Aorta (tissue), 5 donors: ENCODE measurements around the gene NEK9. TPM values are rescaled to one million over a fixed set of nuclear protein-coding genes. Genes with fewer than 3 reads are reported as not detected.
A peak's percentile ranks its signal among the peaks of the same experiment; 100 is the strongest.

Source experiments
- ATAC-seq: fragments of 200-7000 bp; cut with Tn5 transposase; one replicate; pipeline ENCODE4 v1.9.1; 2022; ENCODE audit warnings: moderate library complexity; ENCODE audit not compliant: low FRiP score
- DNase-seq, 2 donors: peaks; one replicate each; pipeline ENCODE4 v3.0.0-alpha.2; 2020
- H3K27ac ChIP-seq, 2 donors: one replicate each; pipeline ENCODE4 v1.5.1; 2013; ENCODE audit warnings: low read length in 2 of 2, mild to moderate bottlenecking in 2 of 2, moderate library complexity in 2 of 2, control low read depth in 1 of 2, inconsistent platforms in 1 of 2, low read depth in 1 of 2
- H3K27me3 ChIP-seq, 2 donors: one replicate each; pipeline ENCODE4 v1.6.1; 2013; ENCODE audit warnings: control low read depth in 1 of 2, low read length in 1 of 2, mild to moderate bottlenecking in 1 of 2, moderate library complexity in 1 of 2; ENCODE audit not compliant: insufficient read depth in 2 of 2, control insufficient read depth in 1 of 2
- H3K36me3 ChIP-seq, 2 donors: one replicate each; pipeline ENCODE4 v1.6.1; 2013; ENCODE audit warnings: control low read depth in 1 of 2, low read length in 1 of 2, mild to moderate bottlenecking in 1 of 2; ENCODE audit not compliant: insufficient read depth in 2 of 2, control insufficient read depth in 1 of 2
- H3K4me1 ChIP-seq, 2 donors: one replicate each; pipeline ENCODE4 v1.6.1; 2013; ENCODE audit warnings: low read length in 2 of 2, control low read depth in 1 of 2, mild to moderate bottlenecking in 1 of 2, moderate library complexity in 1 of 2; ENCODE audit not compliant: insufficient read depth in 2 of 2, control insufficient read depth in 1 of 2
- H3K4me3 ChIP-seq, 2 donors: one replicate each; pipeline ENCODE4 v1.5.1; 2013; ENCODE audit warnings: low read length in 2 of 2, control low read depth in 1 of 2, mild to moderate bottlenecking in 1 of 2
- H3K9me3 ChIP-seq: one replicate; pipeline ENCODE4 v1.6.1; 2013; ENCODE audit warnings: mild to moderate bottlenecking, low read length; ENCODE audit not compliant: control insufficient read depth
- WGBS, 2 donors: extraction: QIAGEN DNeasy Blood & Tissue Kit; methylation state at CpG; one replicate each; pipeline ENCODE4 v1.1.7; 2013; 5-methylcytosine and 5-hydroxymethylcytosine counted together
- intact Hi-C, 2 donors: fragments of 100-400 bp; cut with DNase I; formaldehyde crosslinking; loops; one replicate each; pipeline versions ENCODE4 v1.14.2 to v1.15.0; 2022
- long read RNA-seq, 2 donors: library from polyadenylated mRNA; unstranded; transcript quantifications; one replicate each; pipeline ENCODE4 v2.0.0, GENCODE V29; 2020 to 2021
- polyA plus RNA-seq, 2 donors: library from polyadenylated mRNA; stranded (reverse); fragments of 200-250 nt; gene quantifications; one replicate each; pipeline ENCODE4 v1.2.3, GENCODE V29; 2013
- total RNA-seq, 2 donors: library from RNA; stranded (reverse); fragmentation: NEBNext Ultra II Directional; extraction: Animal tissue kit (Norgen Biotek cat#: 25700); gene quantifications; one replicate each; pipeline ENCODE4 v1.2.1, GENCODE V29; 2021
- donor health status: healthy with polysubstance abuse.
- donor health status: Bipolar disorder and iron deficiency.
- donor health status: DM: no; HTN: no; CAD: no.
- donor health status: DM: no; HTN: no; CAD: no.
- donor health status: DM: yes; HTN: yes; CAD: no.

Gene NEK9
- total RNA-seq (100 to 1,000 TPM in 1 of 2 donors, 10 to 100 TPM in 1; 75.9 to 104 TPM), polyA plus RNA-seq (10 to 100 TPM; 19.5 to 47.7 TPM)
- long read RNA-seq, donor 1, transcript NEK9-205 (4 exons, 3,357 nt) = major isoform, 9 of 48 reads
- long read RNA-seq, donor 1, partial matches to known transcripts = 23 of 48 reads
- long read RNA-seq, donor 1, other reads (novel, unspliced or antisense) = 16 of 48 reads
- long read RNA-seq, donor 2, full-length matches to known transcripts = 5 of 27 reads
- long read RNA-seq, donor 2, partial matches to known transcripts = 5 of 27 reads
- long read RNA-seq, donor 2, other reads (novel, unspliced or antisense) = 17 of 27 reads

DNA sequence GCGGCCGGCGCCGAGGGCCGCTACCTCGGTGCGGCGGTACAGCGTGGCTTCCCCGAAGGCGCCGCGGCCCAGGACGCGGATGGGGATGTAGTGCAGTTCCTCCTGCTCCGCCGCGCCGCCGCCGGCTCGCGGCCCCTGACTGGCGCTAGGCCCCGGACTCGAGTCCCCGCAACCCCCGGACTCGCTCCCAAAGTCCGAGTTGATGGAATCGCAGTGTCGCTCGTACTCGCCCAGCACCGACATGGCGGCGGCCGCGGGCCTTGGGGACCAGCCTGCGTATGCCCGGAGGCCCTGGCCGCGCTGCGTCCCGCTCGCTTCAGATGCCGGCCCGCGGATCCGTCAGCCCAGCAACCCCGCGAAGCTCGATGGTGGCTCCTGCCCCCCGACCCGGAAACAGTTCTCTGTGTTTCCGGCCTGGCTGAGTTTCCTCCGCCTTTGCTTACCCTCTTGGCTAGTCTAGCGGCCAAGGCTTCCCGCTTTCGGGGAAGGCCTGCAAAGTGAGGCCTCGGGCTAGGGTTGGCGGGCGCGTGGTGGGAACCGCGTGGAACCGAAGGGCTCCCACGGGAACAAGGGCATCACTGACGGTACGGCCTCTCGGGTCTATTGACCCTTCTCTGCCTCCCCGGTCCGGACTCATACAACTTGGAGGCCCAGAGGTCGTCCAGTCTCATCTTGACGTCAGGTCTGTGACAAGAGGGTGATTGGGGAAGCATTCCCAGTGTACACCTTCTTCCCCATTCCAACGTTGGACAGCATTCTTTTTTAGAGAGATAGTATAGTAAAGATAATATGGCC, at the start of gene NEK9:
Gene NEK9 (minus strand): TSS at position 370 of the 795 bp plus-strand sequence. CDS start 127 bp downstream, at position 243.
- Histone ChIP-seq H3K4me1 (peaks cover 2 to 4% of the 10 kb centered on the region in 2 donors), H3K27ac (peak within 1 kb of the TSS; percentile 43 to 89), H3K9me3 (no peaks in the 10 kb centered on the region), H3K36me3 (no peaks in the 10 kb centered on the region), H3K4me3 (peak within 1 kb of the TSS; percentile 82 to 89), H3K27me3 (no peaks in the 10 kb centered on the region)
- intact Hi-C loops = loop anchor here in 1 of 2 donors (10.0 kb wide), 1 partner anchor 338 kb away; no protein-coding TSS in a partner anchor
- DNase-seq (peak; percentile 94 to 96), ATAC-seq (peak; percentile 95)
- WGBS, 2 donors = 0% methylated on average over 56 to 76 of the region's 76 CpGs

DNA sequence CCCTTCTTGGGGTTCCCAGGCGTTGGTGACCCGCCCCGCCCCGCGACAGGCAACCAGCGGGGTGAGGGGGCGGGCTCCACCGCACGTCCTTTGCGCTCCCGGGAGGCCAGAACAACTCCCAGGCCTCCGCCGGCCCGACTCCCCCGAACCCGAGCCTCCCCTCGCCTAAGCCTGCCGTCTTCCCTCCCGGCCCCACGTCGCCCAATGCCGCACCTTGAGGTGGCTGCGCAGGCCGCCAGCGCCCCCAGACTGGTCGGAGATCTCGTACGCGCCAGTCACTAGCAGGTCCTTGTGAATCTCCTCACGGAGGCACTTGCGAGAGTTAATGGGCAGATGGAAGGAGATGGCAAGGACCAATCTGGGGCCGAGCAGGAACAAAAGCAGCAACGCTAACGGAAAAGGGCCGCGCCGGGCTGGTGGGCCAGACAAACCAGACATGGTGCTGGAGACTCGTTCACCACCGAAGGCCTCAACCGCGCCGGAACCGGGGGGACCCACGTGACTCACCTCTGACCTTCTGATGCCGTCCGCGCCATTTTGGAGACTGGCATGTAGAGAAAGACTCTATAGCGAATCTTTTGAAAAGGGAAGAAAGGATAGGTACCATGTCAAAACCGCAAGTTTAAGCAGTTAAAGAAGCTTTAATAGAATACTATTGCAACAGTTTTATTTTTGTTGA, 49.4 kb upstream of the NEK9 start, which contains the start of gene TMED10:
Gene TMED10 (minus strand): TSS at position 471 of the 679 bp plus-strand sequence. CDS start 33 bp downstream, at position 438.
- H3K27ac ChIP-seq = peak within 1 kb of the TSS; percentile 5 to 92
- H3K4me3 ChIP-seq = peak within 1 kb of the TSS; percentile 57 to 60
- H3K4me1 ChIP-seq = peaks cover 2 to 6% of the 10 kb centered on the region in 2 donors
- 0 to 1% methylated on average over 49 of the region's 49 CpGs for WGBS, 2 donors
- DNase-seq (peak; percentile 94 to 96), ATAC-seq (peak; percentile 97)
- intact Hi-C loops = loop anchor here in 1 of 2 donors (1.0 kb wide), 2 partner anchors 101 to 118 kb away; no protein-coding TSS in a partner anchor
- H3K27me3 ChIP-seq = no peaks in the 10 kb centered on the region
- no peaks in the 10 kb centered on the region for H3K36me3 ChIP-seq
- no peaks in the 10 kb centered on the region for H3K9me3 ChIP-seq

DNA sequence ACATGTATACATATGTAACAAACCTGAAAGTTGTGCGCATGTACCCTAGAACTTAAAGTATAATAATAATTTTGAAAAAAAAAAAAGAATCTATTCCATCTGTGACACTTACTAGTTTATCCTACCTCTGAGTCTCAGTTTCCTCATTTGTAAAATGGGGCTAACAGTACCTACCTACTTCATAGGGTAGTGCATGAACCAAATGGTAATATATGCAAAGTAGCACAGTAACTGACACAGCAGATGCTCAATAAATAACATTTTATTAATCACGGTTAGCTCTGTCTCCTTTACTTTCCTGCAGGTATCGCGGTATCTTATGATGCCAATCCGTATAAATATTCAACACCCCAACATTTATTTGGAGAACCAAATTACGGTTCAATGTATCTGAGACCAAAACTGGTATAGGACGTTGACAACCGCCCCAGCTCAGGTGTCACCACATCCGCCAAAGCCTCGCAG, 48.9 kb upstream of the NEK9 start:
- peaks cover 2 to 6% of the 10 kb centered on the region in 2 donors for H3K4me1 ChIP-seq
- intact Hi-C loops = loop anchor here in 1 of 2 donors (1.0 kb wide), 2 partner anchors 102 to 119 kb away; no protein-coding TSS in a partner anchor
- ATAC-seq (no peak), DNase-seq (no peak)
- H3K9me3 ChIP-seq = no peaks in the 10 kb centered on the region
- H3K4me3 ChIP-seq = peak overlapping the region; percentile 57 to 60
- peak overlapping the region; percentile 5 to 92 for H3K27ac ChIP-seq
- WGBS, 2 donors = 6 to 7% methylated on average over 10 of the region's 10 CpGs
- no peaks in the 10 kb centered on the region for H3K27me3 ChIP-seq
- H3K36me3 ChIP-seq = no peaks in the 10 kb centered on the region

DNA sequence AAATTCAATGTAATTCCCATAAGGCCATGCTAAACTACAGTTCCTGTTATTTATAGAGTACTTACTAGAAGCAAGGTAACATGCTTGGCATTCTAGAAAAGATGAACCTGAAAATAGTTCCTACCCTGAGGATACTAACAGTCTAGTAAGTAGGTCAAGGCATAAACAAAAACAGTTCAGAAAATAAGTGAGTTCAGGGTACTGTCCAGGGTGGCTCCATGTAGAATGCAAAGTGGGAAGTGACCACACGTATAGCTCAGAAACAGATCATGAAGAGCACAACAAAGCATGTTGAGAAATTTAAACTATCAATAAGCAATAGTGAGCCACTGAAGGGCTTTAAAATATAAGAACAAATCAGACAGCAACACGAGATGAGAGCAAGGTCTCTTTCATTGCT, 47.2 kb upstream of the NEK9 start:
- Histone ChIP-seq H3K4me1 (peaks cover 2 to 6% of the 10 kb centered on the region in 2 donors), H3K4me3 (no peak overlapping the region), H3K27ac (no peak overlapping the region), H3K9me3 (no peaks in the 10 kb centered on the region), H3K36me3 (no peaks in the 10 kb centered on the region), H3K27me3 (no peaks in the 10 kb centered on the region)
- intact Hi-C loops = loop anchor here (5.0 kb wide), 1 partner anchor 37 kb away; no protein-coding TSS in a partner anchor
- ATAC-seq = no peak
- 52 to 61% methylated on average over 2 of the region's 2 CpGs for WGBS, 2 donors
- no peak for DNase-seq

DNA sequence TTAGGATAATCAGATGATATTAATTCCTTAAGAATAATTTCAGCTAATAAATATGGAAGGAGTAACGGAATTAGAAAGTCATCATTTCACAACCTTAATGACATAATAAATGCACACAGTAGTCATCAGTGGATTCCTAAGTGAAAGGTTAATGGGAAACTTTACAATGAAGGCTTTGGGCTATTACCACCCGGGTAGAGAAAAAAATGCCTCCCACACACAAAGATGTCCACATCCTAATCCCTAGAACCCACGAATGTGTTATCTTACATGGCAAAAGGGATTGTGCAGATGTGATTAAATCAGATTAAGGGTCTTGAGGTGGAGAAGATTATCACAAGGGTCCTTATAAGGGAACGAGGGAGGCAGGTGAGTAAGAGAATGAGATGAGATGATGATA, 43.9 kb upstream of the NEK9 start:
- intact Hi-C loops = loop anchor here (5.0 kb wide), 1 partner anchor 33 kb away; no protein-coding TSS in a partner anchor
- Histone ChIP-seq H3K27ac (no peak overlapping the region), H3K27me3 (no peaks in the 10 kb centered on the region), H3K4me1 (peaks cover 2 to 6% of the 10 kb centered on the region in 2 donors), H3K4me3 (no peak overlapping the region), H3K9me3 (no peaks in the 10 kb centered on the region), H3K36me3 (no peaks in the 10 kb centered on the region)
- ATAC-seq (no peak), DNase-seq (no peak)
- 73 to 82% methylated on average over 4 of the region's 4 CpGs for WGBS, 2 donors

DNA sequence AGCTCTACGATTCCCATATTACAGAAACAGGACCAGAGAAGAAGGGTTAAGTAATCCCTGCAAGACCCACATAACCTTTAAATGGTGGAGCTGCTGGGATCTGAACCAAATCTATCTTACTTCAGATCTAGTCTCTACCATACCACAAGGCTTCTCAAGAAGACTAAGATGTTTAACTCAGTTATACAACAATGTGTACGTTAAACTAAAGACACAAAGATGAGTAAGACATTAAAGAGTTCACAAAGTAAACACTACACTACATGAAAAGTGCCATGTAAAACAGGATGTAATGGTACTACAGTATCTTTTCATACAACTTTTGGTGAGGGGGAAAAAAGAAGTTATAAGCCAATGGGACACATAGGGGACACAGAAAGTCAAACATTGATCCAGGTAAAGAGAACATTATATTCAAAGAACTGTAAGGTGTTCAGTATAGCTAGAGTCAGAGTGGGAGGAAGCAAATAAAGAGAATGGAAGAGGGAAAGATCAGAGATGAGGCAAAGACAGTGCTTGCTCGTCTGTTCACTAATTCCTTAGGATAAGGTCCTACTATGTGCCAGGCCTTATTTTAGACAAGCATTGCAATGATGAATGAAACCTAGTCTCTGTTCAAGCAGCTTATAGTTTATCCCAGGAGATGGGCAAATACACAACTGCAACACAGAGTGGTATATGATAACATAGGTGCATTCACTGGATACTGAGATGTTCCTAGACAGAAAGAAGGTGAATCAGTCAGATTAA, 41.9 kb upstream of the NEK9 start:
- Histone ChIP-seq H3K4me3 (no peak overlapping the region), H3K36me3 (no peaks in the 10 kb centered on the region), H3K27me3 (no peaks in the 10 kb centered on the region), H3K4me1 (peaks cover 0 to 2% of the 10 kb centered on the region in 2 donors), H3K9me3 (no peaks in the 10 kb centered on the region), H3K27ac (peak overlapping the region in 1 of 2 donors; percentile 19)
- ATAC-seq = no peak
- no peak for DNase-seq
- WGBS, 2 donors = 77 to 85% methylated on average over 3 of the region's 3 CpGs
- intact Hi-C loops = no loop called here

DNA sequence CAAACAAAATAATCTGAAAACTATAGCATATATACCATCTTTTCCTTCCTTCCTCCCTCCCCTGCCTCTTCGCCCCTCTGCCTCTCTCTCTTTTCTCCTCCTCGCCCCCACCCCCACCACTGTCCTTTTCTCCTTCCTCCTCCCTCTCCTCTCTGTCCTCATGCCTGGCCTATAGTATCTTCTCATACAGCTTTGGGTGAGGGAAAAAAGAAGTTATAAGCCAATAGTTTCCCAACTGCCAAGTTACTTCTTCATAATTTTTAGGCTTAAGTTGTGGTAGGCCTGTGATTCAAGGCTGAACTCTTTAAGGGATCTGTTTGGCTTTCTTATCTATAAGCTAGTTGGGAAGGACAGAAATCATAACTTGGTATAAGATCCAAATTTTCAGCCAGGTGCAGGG, 40.5 kb upstream of the NEK9 start:
- no peak for ATAC-seq
- H3K27me3 ChIP-seq = no peaks in the 10 kb centered on the region
- H3K4me3 ChIP-seq = no peak overlapping the region
- no peaks in the 10 kb centered on the region for H3K36me3 ChIP-seq
- no peak overlapping the region for H3K27ac ChIP-seq
- 92 to 94% methylated on average over 2 of the region's 2 CpGs for WGBS, 2 donors
- no peaks in the 10 kb centered on the region for H3K9me3 ChIP-seq
- no peak for DNase-seq
- intact Hi-C loops = no loop called here
- peaks cover 0 to 2% of the 10 kb centered on the region in 2 donors for H3K4me1 ChIP-seq
